ENCODE results near the gene GMEB1.
A peak's percentile ranks its signal among the peaks of the same experiment; 100 is the strongest.
"Not testable (repeated sequence)": the region's sequence is repeated elsewhere in the genome, so short reads cannot be mapped to it uniquely, and the experiment has no call there.

Gene GMEB1

DNA sequence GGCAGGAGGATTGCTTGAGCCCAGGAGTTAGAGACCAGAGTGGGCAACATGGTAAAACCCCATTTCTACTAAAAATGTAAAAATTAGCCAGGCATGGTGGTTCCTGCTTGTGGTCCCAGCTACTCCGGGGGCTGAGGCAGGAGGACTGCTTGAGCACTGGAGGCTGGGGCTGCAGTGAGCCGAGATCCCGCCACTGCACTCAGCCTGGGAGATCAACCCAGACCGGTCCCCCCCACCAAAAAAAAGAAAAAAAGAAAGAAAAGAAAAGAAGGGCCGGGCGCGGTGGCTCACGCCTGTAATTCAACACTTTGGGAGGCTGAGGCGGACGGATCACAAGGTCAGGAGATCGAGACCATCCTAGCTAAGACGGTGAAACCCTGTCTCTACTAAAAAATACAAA lies 1.8 kb upstream of the GMEB1 start:
- Histone ChIP-seq H3K14ac (ENCODE audit: low read length) (peak overlapping the region; percentile 57), H3K4ac (ENCODE audit: low read depth, low read length) (peak overlapping the region; percentile 43), H3K23ac (ENCODE audit: low read length) (no peak overlapping the region), H4K12ac (ENCODE audit: low read depth, low read length) (no peak overlapping the region), H3K79me2 (ENCODE audit: control insufficient read depth, insufficient read depth, low read length, poor library complexity) (peaks cover 13% of the 10 kb centered on the region), H3K36me3 (ENCODE audit: control insufficient read depth in 1 of 2, insufficient read depth in 2 of 2, low read length in 2 of 2) (no peaks in the 10 kb centered on the region), H2BK5ac (ENCODE audit: low read depth, low read length, poor library complexity) (no peak overlapping the region), H4K8ac (ENCODE audit: low read depth, low read length) (no peak overlapping the region), H2BK12ac (ENCODE audit: low read length) (peak overlapping the region; percentile 61), H3K18ac (ENCODE audit: low read length) (no peak overlapping the region), H2BK120ac (ENCODE audit: insufficient read depth, low read length, poor library complexity) (peak overlapping the region; percentile 69), H3K27me3 (ENCODE audit: insufficient read depth, low read length) (no peaks in the 10 kb centered on the region), H3K27ac (ENCODE audit: low read depth, low read length) (no peak overlapping the region), H3K4me1 (ENCODE audit: control insufficient read depth in 1 of 2, insufficient read depth in 2 of 2, low read length in 2 of 2) (peaks cover 2 to 3% of the 10 kb centered on the region in 2 experiments), H4K91ac (ENCODE audit: low read depth, low read length) (no peak overlapping the region), H3K9me3 (ENCODE audit: insufficient read depth, low read depth, low read length) (no peaks in the 10 kb centered on the region), H2AFZ (ENCODE audit: insufficient read depth, low read length, poor library complexity) (no peak overlapping the region), H3K9ac (ENCODE audit: low read length) (no peak overlapping the region), H3K4me2 (ENCODE audit: low read length) (no peak overlapping the region), H3K79me1 (ENCODE audit: low read length) (peaks cover 19% of the 10 kb centered on the region), H2AK5ac (ENCODE audit: low read length) (no peak overlapping the region), H3K4me3 (ENCODE audit: low read depth, low read length) (no peak overlapping the region)
- WGBS (ENCODE audit: extremely low coverage, insufficient coverage, insufficient read length), result no CpG with 5 or more reads among the region's 12 CpGs
- no peak for DNase-seq

DNA sequence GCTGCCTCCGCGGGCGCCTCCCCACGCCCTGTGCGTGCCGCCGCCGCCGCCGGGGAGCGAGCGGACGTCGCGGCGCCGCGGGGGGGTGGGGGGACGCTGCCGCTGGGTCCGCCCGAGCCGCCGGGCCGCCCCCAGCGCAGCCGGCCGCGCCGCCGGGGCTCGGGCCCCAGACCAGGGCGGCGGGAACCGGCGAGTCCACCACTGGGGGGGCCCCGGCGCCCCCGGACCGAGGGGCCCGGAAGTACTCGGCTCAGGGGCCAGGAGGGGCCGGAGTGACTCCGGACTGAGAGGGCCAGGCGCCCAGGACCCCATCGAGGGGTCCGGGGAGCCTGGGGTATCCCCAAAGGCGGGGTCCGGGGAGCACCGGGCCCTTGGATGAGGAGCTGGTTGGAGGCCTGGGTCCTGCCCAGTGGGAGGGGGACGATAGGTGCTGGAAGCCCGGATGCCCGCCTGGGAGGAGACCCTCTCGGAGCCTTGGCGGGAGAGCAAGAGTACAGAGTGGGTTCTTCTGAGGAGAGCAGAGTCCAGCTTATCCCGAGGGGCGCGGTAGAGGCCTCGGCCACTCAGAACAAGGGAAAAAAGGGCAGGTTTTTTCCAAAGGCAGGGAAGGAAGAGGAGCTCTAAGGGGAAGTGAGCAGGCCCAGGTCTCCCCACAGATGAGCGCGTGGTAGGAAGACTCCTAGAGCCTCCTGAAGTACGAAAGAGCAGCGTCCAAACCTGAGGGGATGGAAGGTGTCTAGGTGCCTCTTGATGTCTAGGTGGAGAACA lies 556 bp downstream of the GMEB1 start:
- H2BK120ac ChIP-seq (ENCODE audit: insufficient read depth, low read length, poor library complexity), result peak overlapping the region; percentile 99
- DNase-seq, result peak; percentile 20 to 51
- peak overlapping the region; percentile 100 for H2AK5ac ChIP-seq (ENCODE audit: low read length)
- peak overlapping the region; percentile 98 for H3K18ac ChIP-seq (ENCODE audit: low read length)
- peak overlapping the region; percentile 75 for H3K4me3 ChIP-seq (ENCODE audit: low read depth, low read length)
- H3K27ac ChIP-seq (ENCODE audit: low read depth, low read length), result peak overlapping the region; percentile 100
- H3K23ac ChIP-seq (ENCODE audit: low read length), result no peak overlapping the region
- H3K36me3 ChIP-seq (ENCODE audit: control insufficient read depth in 1 of 2, insufficient read depth in 2 of 2, low read length in 2 of 2), result peaks cover 0 to 2% of the 10 kb centered on the region in 2 experiments
- H3K4me2 ChIP-seq (ENCODE audit: low read length), result peak overlapping the region; percentile 58
- H3K4ac ChIP-seq (ENCODE audit: low read depth, low read length), result peak overlapping the region; percentile 96
- no peaks in the 10 kb centered on the region for H3K9me3 ChIP-seq (ENCODE audit: insufficient read depth, low read depth, low read length)
- H2BK12ac ChIP-seq (ENCODE audit: low read length), result no peak overlapping the region
- H3K9ac ChIP-seq (ENCODE audit: low read length), result peak overlapping the region; percentile 96
- peaks cover 19% of the 10 kb centered on the region for H3K79me1 ChIP-seq (ENCODE audit: low read length)
- H3K79me2 ChIP-seq (ENCODE audit: control insufficient read depth, insufficient read depth, low read length, poor library complexity), result peaks cover 13% of the 10 kb centered on the region
- H2BK5ac ChIP-seq (ENCODE audit: low read depth, low read length, poor library complexity), result peak overlapping the region; percentile 99
- H3K27me3 ChIP-seq (ENCODE audit: insufficient read depth, low read length), result no peaks in the 10 kb centered on the region
- peak overlapping the region; percentile 56 for H2AFZ ChIP-seq (ENCODE audit: insufficient read depth, low read length, poor library complexity)
- H4K8ac ChIP-seq (ENCODE audit: low read depth, low read length), result peak overlapping the region; percentile 99
- peak overlapping the region; percentile 76 for H4K12ac ChIP-seq (ENCODE audit: low read depth, low read length)
- peaks cover 2 to 3% of the 10 kb centered on the region in 2 experiments for H3K4me1 ChIP-seq (ENCODE audit: control insufficient read depth in 1 of 2, insufficient read depth in 2 of 2, low read length in 2 of 2)
- peak overlapping the region; percentile 99 for H4K91ac ChIP-seq (ENCODE audit: low read depth, low read length)
- WGBS (ENCODE audit: extremely low coverage, insufficient coverage, insufficient read length), result no CpG with 5 or more reads among the region's 63 CpGs
- peak overlapping the region; percentile 99 for H3K14ac ChIP-seq (ENCODE audit: low read length)

GRCh38 chr1:28671254-28671780 lies 2.7 kb downstream of the GMEB1 start:
- H3K79me2 ChIP-seq (ENCODE audit: control insufficient read depth, insufficient read depth, low read length, poor library complexity), result peaks cover 13% of the 10 kb centered on the region
- H3K79me1 ChIP-seq (ENCODE audit: low read length), result peaks cover 23% of the 10 kb centered on the region
- peaks cover 3 to 6% of the 10 kb centered on the region in 2 experiments for H3K4me1 ChIP-seq (ENCODE audit: control insufficient read depth in 1 of 2, insufficient read depth in 2 of 2, low read length in 2 of 2)
- peak; percentile 67 to 82 for DNase-seq
- no peak overlapping the region for H3K18ac ChIP-seq (ENCODE audit: low read length)
- no peak overlapping the region for H2BK120ac ChIP-seq (ENCODE audit: insufficient read depth, low read length, poor library complexity)
- no peak overlapping the region for H2BK12ac ChIP-seq (ENCODE audit: low read length)
- H3K9me3 ChIP-seq (ENCODE audit: insufficient read depth, low read depth, low read length), result no peaks in the 10 kb centered on the region
- no peak overlapping the region for H3K9ac ChIP-seq (ENCODE audit: low read length)
- no peak overlapping the region for H3K14ac ChIP-seq (ENCODE audit: low read length)
- H3K36me3 ChIP-seq (ENCODE audit: control insufficient read depth in 1 of 2, insufficient read depth in 2 of 2, low read length in 2 of 2), result peaks cover 0 to 2% of the 10 kb centered on the region in 2 experiments
- H3K23ac ChIP-seq (ENCODE audit: low read length), result no peak overlapping the region
- WGBS (ENCODE audit: extremely low coverage, insufficient coverage, insufficient read length), result no CpG with 5 or more reads among the region's 20 CpGs
- H4K12ac ChIP-seq (ENCODE audit: low read depth, low read length), result no peak overlapping the region
- H4K91ac ChIP-seq (ENCODE audit: low read depth, low read length), result no peak overlapping the region
- no peak overlapping the region for H3K27ac ChIP-seq (ENCODE audit: low read depth, low read length)
- H3K4me3 ChIP-seq (ENCODE audit: low read depth, low read length), result no peak overlapping the region
- H3K4me2 ChIP-seq (ENCODE audit: low read length), result no peak overlapping the region
- H2AK5ac ChIP-seq (ENCODE audit: low read length), result no peak overlapping the region
- no peak overlapping the region for H4K8ac ChIP-seq (ENCODE audit: low read depth, low read length)
- H2AFZ ChIP-seq (ENCODE audit: insufficient read depth, low read length, poor library complexity), result no peak overlapping the region
- no peak overlapping the region for H3K4ac ChIP-seq (ENCODE audit: low read depth, low read length)
- no peak overlapping the region for H2BK5ac ChIP-seq (ENCODE audit: low read depth, low read length, poor library complexity)
- no peaks in the 10 kb centered on the region for H3K27me3 ChIP-seq (ENCODE audit: insufficient read depth, low read length)

- Histone ChIP-seq H3K79me2 (ENCODE audit: control insufficient read depth, insufficient read depth, low read length, poor library complexity) (peaks cover 13% of the 10 kb centered on the region), H3K4ac (ENCODE audit: low read depth, low read length) (peak overlapping the region; percentile 21), H3K79me1 (ENCODE audit: low read length) (peaks cover 19% of the 10 kb centered on the region)
- H3K18ac ChIP-seq (ENCODE audit: low read length); H3K4me2 ChIP-seq (ENCODE audit: low read length); H3K4me3 ChIP-seq (ENCODE audit: low read depth, low read length); H2BK12ac ChIP-seq (ENCODE audit: low read length); H3K4me1 ChIP-seq (ENCODE audit: control insufficient read depth in 1 of 2, insufficient read depth in 2 of 2, low read length in 2 of 2); H4K91ac ChIP-seq (ENCODE audit: low read depth, low read length); H4K8ac ChIP-seq (ENCODE audit: low read depth, low read length); H3K9me3 ChIP-seq (ENCODE audit: insufficient read depth, low read depth, low read length); H2BK120ac ChIP-seq (ENCODE audit: insufficient read depth, low read length, poor library complexity); H3K36me3 ChIP-seq (ENCODE audit: control insufficient read depth in 1 of 2, insufficient read depth in 2 of 2, low read length in 2 of 2); H4K12ac ChIP-seq (ENCODE audit: low read depth, low read length); H2BK5ac ChIP-seq (ENCODE audit: low read depth, low read length, poor library complexity); H3K27me3 ChIP-seq (ENCODE audit: insufficient read depth, low read length); DNase-seq; H2AFZ ChIP-seq (ENCODE audit: insufficient read depth, low read length, poor library complexity); H3K23ac ChIP-seq (ENCODE audit: low read length); H3K14ac ChIP-seq (ENCODE audit: low read length); H3K9ac ChIP-seq (ENCODE audit: low read length); H2AK5ac ChIP-seq (ENCODE audit: low read length); H3K27ac ChIP-seq (ENCODE audit: low read depth, low read length): not testable (repeated sequence)
- no CpG with 5 or more reads among the region's 15 CpGs for WGBS (ENCODE audit: extremely low coverage, insufficient coverage, insufficient read length)
Observed at GRCh38 chr1:28672971-28673370, 4.4 kb downstream of the GMEB1 start.

All from trophoblast cell (in vitro differentiated cells and primary cell).